Mammary epithelial cell (primary cell): ENCODE results near the gene SCAMP1.

Experiments used
- EZH2 ChIP-seq: IDR thresholded peaks from 2 replicates; pipeline ENCODE4 v1.6.1; 2012; ENCODE audit warnings: low read length, inconsistent platforms, borderline replicate concordance
- TF ChIP-seq, protein P1 (sequence below), 2 donors: IDR thresholded peaks in 1 of 2; conservative IDR thresholded peaks in 1 of 2; 2 replicates each; pipeline ENCODE4 v1.5.1; 2011 to 2012; ENCODE audit warnings: inconsistent platforms in 2 of 2, low read length in 2 of 2, mild to moderate bottlenecking in 2 of 2, control low read depth in 1 of 2, low read depth in 1 of 2; ENCODE audit not compliant: insufficient read depth in 1 of 2; ENCODE audit errors: extremely low read depth in 1 of 2

DNA sequence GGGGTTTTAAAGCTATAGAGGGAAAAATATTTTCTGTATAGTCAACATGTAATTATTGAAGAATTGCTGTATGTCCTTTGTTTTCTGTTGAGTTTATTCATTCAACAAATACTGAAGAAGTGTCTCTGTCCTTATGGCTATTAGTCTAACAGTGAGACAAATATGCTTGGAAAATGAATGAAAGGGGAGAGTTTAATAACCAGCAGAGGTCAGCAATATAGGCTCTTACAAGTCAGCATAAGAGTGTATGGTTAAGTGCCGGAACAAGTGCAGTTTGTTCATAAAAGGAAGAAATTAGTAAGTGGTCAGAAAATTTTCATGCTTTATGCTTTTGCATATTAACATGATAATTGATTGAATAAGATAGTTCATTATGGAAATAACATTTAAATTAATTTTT, 3.6 kb downstream of the SCAMP1 start:
- TF ChIP-seq, protein P1, sequence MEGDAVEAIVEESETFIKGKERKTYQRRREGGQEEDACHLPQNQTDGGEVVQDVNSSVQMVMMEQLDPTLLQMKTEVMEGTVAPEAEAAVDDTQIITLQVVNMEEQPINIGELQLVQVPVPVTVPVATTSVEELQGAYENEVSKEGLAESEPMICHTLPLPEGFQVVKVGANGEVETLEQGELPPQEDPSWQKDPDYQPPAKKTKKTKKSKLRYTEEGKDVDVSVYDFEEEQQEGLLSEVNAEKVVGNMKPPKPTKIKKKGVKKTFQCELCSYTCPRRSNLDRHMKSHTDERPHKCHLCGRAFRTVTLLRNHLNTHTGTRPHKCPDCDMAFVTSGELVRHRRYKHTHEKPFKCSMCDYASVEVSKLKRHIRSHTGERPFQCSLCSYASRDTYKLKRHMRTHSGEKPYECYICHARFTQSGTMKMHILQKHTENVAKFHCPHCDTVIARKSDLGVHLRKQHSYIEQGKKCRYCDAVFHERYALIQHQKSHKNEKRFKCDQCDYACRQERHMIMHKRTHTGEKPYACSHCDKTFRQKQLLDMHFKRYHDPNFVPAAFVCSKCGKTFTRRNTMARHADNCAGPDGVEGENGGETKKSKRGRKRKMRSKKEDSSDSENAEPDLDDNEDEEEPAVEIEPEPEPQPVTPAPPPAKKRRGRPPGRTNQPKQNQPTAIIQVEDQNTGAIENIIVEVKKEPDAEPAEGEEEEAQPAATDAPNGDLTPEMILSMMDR (conservative IDR thresholded peaks at IDR 0.05 in 1 of 2, IDR thresholded peaks at IDR 0.05 in 1 of 2; ENCODE audit: extremely low read depth in 1 of 2, insufficient read depth in 1 of 2, low read depth in 1 of 2, low read length in 2 of 2) = no peak
- TF ChIP-seq EZH2 = no peak
